Transverse colon (tissue), 3 donors: ENCODE measurements around the gene STRIT1.

Experiments
- CTCF ChIP-seq, 5 experiments: fragments of 200-600 bp in 3 of 5; fragments of 450-650 bp in 2 of 5; sonication (generic) in 3 of 5; IDR thresholded peaks; 1 replicate in 2 of 5; 2 replicates in 3 of 5; pipeline ENCODE4 v1.5.1; 2016 to 2017; ENCODE audit warnings: antibody characterized with exemption in 5 of 5, inconsistent platforms in 3 of 5, mild to moderate bottlenecking in 2 of 5, moderate library complexity in 1 of 5
- POLR2A ChIP-seq: fragments of 450-650 bp; IDR thresholded peaks from one replicate; pipeline ENCODE4 v1.6.1; 2016; ENCODE audit warnings: antibody characterized with exemption, mild to moderate bottlenecking, moderate library complexity

GRCh38 chr3:155308831-155309230 lies 15.3 kb upstream of the STRIT1 start:
- TF ChIP-seq CTCF (IDR thresholded peaks at IDR 0.05), result no peak
- TF ChIP-seq POLR2A, result no peak
